Measurements from ENCODE around the gene CACNB2.

The CACNB2 gene

DNA sequence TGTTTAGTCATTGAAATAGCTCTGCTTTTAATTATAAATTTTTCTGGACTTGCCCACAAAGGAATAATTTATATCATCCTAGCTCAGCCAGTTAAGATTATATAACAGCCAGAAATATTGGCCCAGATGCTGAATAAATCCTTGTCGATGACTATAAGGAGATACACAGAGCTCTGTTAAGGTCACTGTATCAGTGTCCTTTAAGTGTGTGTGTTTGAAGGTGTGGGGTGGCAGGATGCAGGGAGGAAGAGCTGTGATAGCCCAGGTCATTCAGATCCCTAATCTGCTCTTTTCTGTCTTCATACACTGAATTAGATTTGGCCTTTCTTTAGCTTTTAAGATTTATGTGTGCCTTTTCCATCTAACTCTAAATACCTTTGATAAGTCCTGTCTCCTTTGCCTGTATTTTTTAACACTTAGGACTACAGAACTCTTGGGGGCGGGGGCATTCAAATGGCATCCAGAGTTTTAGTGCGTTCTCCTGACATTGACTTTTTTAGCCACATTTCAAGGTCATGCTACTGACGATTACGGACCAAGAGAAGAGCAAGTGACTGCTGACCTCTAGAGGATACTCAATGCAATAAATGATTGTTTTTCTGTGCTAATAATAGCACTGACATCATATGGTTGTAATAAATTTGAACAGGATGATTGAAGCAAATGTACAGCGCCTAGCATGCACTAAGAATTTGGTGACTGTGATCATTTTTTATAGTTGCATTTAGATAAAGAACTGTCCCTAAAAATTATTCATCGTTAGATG lies 172.3 kb downstream of the CACNB2 start:
- no peak for TF ChIP-seq EZH2phosphoT487 (IDR thresholded peaks at IDR 0.05; ENCODE audit: low read depth)
- TF ChIP-seq, protein P1, sequence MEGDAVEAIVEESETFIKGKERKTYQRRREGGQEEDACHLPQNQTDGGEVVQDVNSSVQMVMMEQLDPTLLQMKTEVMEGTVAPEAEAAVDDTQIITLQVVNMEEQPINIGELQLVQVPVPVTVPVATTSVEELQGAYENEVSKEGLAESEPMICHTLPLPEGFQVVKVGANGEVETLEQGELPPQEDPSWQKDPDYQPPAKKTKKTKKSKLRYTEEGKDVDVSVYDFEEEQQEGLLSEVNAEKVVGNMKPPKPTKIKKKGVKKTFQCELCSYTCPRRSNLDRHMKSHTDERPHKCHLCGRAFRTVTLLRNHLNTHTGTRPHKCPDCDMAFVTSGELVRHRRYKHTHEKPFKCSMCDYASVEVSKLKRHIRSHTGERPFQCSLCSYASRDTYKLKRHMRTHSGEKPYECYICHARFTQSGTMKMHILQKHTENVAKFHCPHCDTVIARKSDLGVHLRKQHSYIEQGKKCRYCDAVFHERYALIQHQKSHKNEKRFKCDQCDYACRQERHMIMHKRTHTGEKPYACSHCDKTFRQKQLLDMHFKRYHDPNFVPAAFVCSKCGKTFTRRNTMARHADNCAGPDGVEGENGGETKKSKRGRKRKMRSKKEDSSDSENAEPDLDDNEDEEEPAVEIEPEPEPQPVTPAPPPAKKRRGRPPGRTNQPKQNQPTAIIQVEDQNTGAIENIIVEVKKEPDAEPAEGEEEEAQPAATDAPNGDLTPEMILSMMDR (IDR thresholded peaks at IDR 0.05; ENCODE audit: low read depth, low read length) = peak; percentile 57
- H2AFZ ChIP-seq (ENCODE audit: low read depth, low read length) = no peak overlapping the region
- no peaks in the 10 kb centered on the region for H3K9me3 ChIP-seq (ENCODE audit: insufficient read depth, low read length)

DNA sequence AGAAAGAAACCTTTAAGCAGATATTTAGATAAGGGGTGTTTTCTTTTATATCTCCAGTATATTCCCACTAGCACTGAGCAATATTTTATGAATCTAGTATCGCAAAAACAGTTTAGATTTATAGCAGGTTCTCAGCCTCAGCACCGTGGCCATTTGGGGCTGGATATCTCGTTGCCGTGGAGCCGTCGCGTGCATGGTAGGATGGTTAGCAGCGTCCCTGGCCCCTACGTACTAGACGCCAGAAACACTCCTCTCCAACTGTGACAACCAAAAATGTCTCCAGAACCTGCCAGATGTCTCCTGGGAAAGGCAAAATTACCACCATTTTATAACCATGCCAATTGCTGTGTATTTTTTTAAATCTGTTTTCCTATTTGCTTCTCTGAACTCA lies 172.9 kb downstream of the CACNB2 start:
- H3K9me3 ChIP-seq (ENCODE audit: insufficient read depth, low read length) = no peaks in the 10 kb centered on the region
- no peak overlapping the region for H2AFZ ChIP-seq (ENCODE audit: low read depth, low read length)
- no peak overlapping the region for H3K27ac ChIP-seq (ENCODE audit: low read length)
- H3K4me3 ChIP-seq (ENCODE audit: low read length) = no peak overlapping the region
- H3K79me2 ChIP-seq (ENCODE audit: low read length) = no peaks in the 10 kb centered on the region
- TF ChIP-seq EZH2phosphoT487 (IDR thresholded peaks at IDR 0.05; ENCODE audit: low read depth) = no peak
- TF ChIP-seq, protein P1 (IDR thresholded peaks at IDR 0.05; ENCODE audit: low read depth, low read length) = no peak
- H3K4me2 ChIP-seq (ENCODE audit: low read length) = no peak overlapping the region
- H3K4me1 ChIP-seq (ENCODE audit: low read length) = no peaks in the 10 kb centered on the region
- no peak overlapping the region for H3K9ac ChIP-seq (ENCODE audit: low read length)
- no peaks in the 10 kb centered on the region for H3K27me3 ChIP-seq (ENCODE audit: low read depth, low read length)
- no peaks in the 10 kb centered on the region for H3K36me3 ChIP-seq (replicated peaks; ENCODE audit: low read depth, low read length)
- H4K20me1 ChIP-seq (ENCODE audit: insufficient read depth, low read length) = no peaks in the 10 kb centered on the region

More for the DNA sequence above, 172.3 kb downstream of the CACNB2 start:
- H3K4me1 ChIP-seq (ENCODE audit: low read length) = no peaks in the 10 kb centered on the region
- H4K20me1 ChIP-seq (ENCODE audit: insufficient read depth, low read length) = no peaks in the 10 kb centered on the region
- H3K4me3 ChIP-seq (ENCODE audit: low read length) = no peak overlapping the region
- no peak overlapping the region for H3K27ac ChIP-seq (ENCODE audit: low read length)
- H3K79me2 ChIP-seq (ENCODE audit: low read length) = no peaks in the 10 kb centered on the region
- H3K27me3 ChIP-seq (ENCODE audit: low read depth, low read length) = no peaks in the 10 kb centered on the region
- H3K36me3 ChIP-seq (replicated peaks; ENCODE audit: low read depth, low read length) = no peaks in the 10 kb centered on the region
- H3K4me2 ChIP-seq (ENCODE audit: low read length) = 0 out of 2 replicates have a peak overlapping the region, but pooled peaks have one; percentile 7
- no peak overlapping the region for H3K9ac ChIP-seq (ENCODE audit: low read length)

DNA sequence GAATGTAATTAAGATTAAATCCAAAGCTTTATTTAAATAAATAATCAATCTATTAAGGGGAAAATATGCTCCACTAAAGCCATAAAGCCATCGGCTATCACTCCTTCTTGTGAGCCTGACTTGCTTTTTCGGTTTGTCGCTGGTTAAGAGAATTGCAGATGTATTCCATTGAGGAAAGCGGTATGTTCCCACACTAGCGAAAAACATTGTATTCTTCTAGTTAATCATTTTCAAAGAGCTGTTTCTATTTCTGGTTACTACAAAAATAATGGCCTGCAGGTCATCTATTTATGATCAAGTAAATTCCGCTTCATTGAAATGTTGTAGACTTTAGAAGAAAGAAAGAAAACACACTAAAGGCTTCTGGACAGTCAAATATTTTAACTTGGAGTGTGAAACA lies 173.4 kb downstream of the CACNB2 start:
- no peaks in the 10 kb centered on the region for H4K20me1 ChIP-seq (ENCODE audit: insufficient read depth, low read length)
- H3K36me3 ChIP-seq (replicated peaks; ENCODE audit: low read depth, low read length) = no peaks in the 10 kb centered on the region
- no peaks in the 10 kb centered on the region for H3K27me3 ChIP-seq (ENCODE audit: low read depth, low read length)
- TF ChIP-seq, protein P1 (IDR thresholded peaks at IDR 0.05; ENCODE audit: low read depth, low read length) = no peak
- no peak for TF ChIP-seq EZH2phosphoT487 (IDR thresholded peaks at IDR 0.05; ENCODE audit: low read depth)
- H3K4me1 ChIP-seq (ENCODE audit: low read length) = no peaks in the 10 kb centered on the region
- no peak overlapping the region for H3K4me2 ChIP-seq (ENCODE audit: low read length)
- H3K9ac ChIP-seq (ENCODE audit: low read length) = no peak overlapping the region
- H3K4me3 ChIP-seq (ENCODE audit: low read length) = no peak overlapping the region
- no peaks in the 10 kb centered on the region for H3K9me3 ChIP-seq (ENCODE audit: insufficient read depth, low read length)
- no peak overlapping the region for H3K27ac ChIP-seq (ENCODE audit: low read length)
- no peaks in the 10 kb centered on the region for H3K79me2 ChIP-seq (ENCODE audit: low read length)
- H2AFZ ChIP-seq (ENCODE audit: low read depth, low read length) = no peak overlapping the region

DNA sequence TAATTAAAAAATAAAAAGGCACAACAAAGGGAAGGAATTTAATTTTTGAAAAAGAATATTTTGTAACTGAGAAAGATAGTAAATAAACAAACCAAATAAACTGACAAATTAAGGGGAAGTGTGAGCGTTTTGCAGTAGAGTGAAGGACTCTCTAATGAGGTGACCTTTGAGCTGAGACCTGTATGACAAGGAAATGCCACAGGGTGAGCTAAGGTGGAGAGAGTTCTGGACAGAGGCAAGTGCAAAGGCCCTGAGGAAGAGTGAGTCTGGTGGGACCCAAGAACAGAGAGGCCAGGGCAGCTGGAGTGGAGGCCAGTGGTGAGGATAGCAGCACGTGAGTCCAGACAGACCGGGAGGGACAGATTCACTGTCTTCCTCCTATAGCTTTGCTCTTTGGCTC lies 179.4 kb downstream of the CACNB2 start:
- Histone ChIP-seq H3K4me2 (ENCODE audit: low read length) (no peak overlapping the region), H3K27me3 (ENCODE audit: low read depth, low read length) (no peaks in the 10 kb centered on the region), H3K36me3 (replicated peaks; ENCODE audit: low read depth, low read length) (no peaks in the 10 kb centered on the region), H3K9me3 (ENCODE audit: insufficient read depth, low read length) (no peaks in the 10 kb centered on the region), H3K79me2 (ENCODE audit: low read length) (no peaks in the 10 kb centered on the region), H3K27ac (ENCODE audit: low read length) (no peak overlapping the region), H4K20me1 (ENCODE audit: insufficient read depth, low read length) (no peaks in the 10 kb centered on the region), H3K4me3 (ENCODE audit: low read length) (no peak overlapping the region), H2AFZ (ENCODE audit: low read depth, low read length) (no peak overlapping the region), H3K4me1 (ENCODE audit: low read length) (no peaks in the 10 kb centered on the region), H3K9ac (ENCODE audit: low read length) (no peak overlapping the region)
- no peak for TF ChIP-seq EZH2phosphoT487 (IDR thresholded peaks at IDR 0.05; ENCODE audit: low read depth)
- TF ChIP-seq, protein P1 (IDR thresholded peaks at IDR 0.05; ENCODE audit: low read depth, low read length) = no peak
